SK-N-SH (cell line): Measurements from ENCODE around the gene SMOC1. TPM values are rescaled to one million over a fixed set of nuclear protein-coding genes. Genes with fewer than 3 reads are reported as not detected.

Source experiments
- CTCF ChIA-PET: fragments of 300-600, 350-600 bp; formaldehyde crosslinking; extraction: SDS; loops from one replicate; lab custom pipeline; 2021; lab: Yijun Ruan, JAX
- POLR2A ChIA-PET: fragments of 350-600 bp; sonication (Branson Sonifier 250); formaldehyde crosslinking; extraction: SDS; loops from one replicate; lab custom pipeline; 2020; ENCODE audit warnings: antibody characterized with exemption, inconsistent platforms; lab: Yijun Ruan, JAX
- DNase-seq: peaks from one replicate; pipeline ENCODE4 v3.0.0; 2012
- H2AFZ ChIP-seq: fragments of 200-600 bp; sonication (generic); 2 replicates; pipeline ENCODE4 v1.8.1; 2016; ENCODE audit warnings: antibody characterized with exemption, mild to moderate bottlenecking, low read depth
- H3F3A ChIP-seq: fragments of 200-600 bp; sonication (generic); replicated peaks from 2 replicates; pipeline ENCODE3; 2016; ENCODE audit warnings: antibody characterized with exemption, mild to moderate bottlenecking; ENCODE audit not compliant: insufficient read depth
- H3K27ac ChIP-seq, 2 experiments: fragments of 200-500 bp in 1 of 2; fragments of 200-600 bp in 1 of 2; sonication (Bioruptor generic) in 1 of 2; sonication (generic), shearing (Covaris generic) in 1 of 2; 2 replicates each; pipeline versions ENCODE4 v1.5.1 to v1.6.1; 2014 to 2016; ENCODE audit warnings: low read depth in 2 of 2, inconsistent platforms in 1 of 2, low read length in 1 of 2, mild to moderate bottlenecking in 1 of 2, mixed read lengths in 1 of 2
- H3K27me3 ChIP-seq: fragments of 200-600 bp; sonication (generic), shearing (Covaris generic); 2 replicates; pipeline ENCODE4 v1.6.1; 2016; ENCODE audit warnings: mixed run types; ENCODE audit not compliant: insufficient read depth
- H3K36me3 ChIP-seq, 2 experiments: fragments of 200-500 bp in 1 of 2; fragments of 200-600 bp in 1 of 2; sonication (Bioruptor generic) in 1 of 2; sonication (generic) in 1 of 2; replicated peaks in 1 of 2; 2 replicates each; pipeline versions ENCODE3 to v1.5.1; 2014 to 2016; ENCODE audit warnings: low read length in 1 of 2, mild to moderate bottlenecking in 1 of 2; ENCODE audit not compliant: insufficient read depth in 2 of 2, control insufficient read depth in 1 of 2
- H3K4me1 ChIP-seq, 2 experiments: fragments of 200-500 bp in 1 of 2; fragments of 200-600 bp in 1 of 2; sonication (Bioruptor generic) in 1 of 2; sonication (generic), shearing (Covaris generic) in 1 of 2; 2 replicates each; pipeline versions ENCODE4 v1.5.1 to v1.6.1; 2014 to 2016; ENCODE audit warnings: low read depth in 1 of 2, low read length in 1 of 2, mixed run types in 1 of 2; ENCODE audit not compliant: insufficient read depth in 2 of 2, control insufficient read depth in 1 of 2
- H3K4me2 ChIP-seq: fragments of 200-600 bp; sonication (generic), shearing (Covaris generic); 2 replicates; pipeline ENCODE4 v1.6.1; 2017; ENCODE audit warnings: mixed run types
- H3K4me3 ChIP-seq, 2 experiments: fragments of 200-500 bp in 1 of 2; fragments of 200-600 bp in 1 of 2; sonication (Bioruptor generic) in 1 of 2; sonication (generic), shearing (Covaris generic) in 1 of 2; 2 replicates each; pipeline versions ENCODE4 v1.5.1 to v1.8.1; 2014 to 2016; ENCODE audit warnings: low read depth in 2 of 2, inconsistent platforms in 1 of 2, low read length in 1 of 2, mild to moderate bottlenecking in 1 of 2, mixed read lengths in 1 of 2, moderate library complexity in 1 of 2
- H3K79me2 ChIP-seq: fragments of 200-600 bp; sonication (generic); 2 replicates; pipeline ENCODE4 v1.8.1; 2017; ENCODE audit warnings: mild to moderate bottlenecking; ENCODE audit not compliant: insufficient read depth
- H3K9ac ChIP-seq: fragments of 200-600 bp; sonication (generic); 2 replicates; pipeline ENCODE4 v1.6.1; 2017; ENCODE audit warnings: mixed run types
- H3K9me2 ChIP-seq: fragments of 200-600 bp; sonication (generic); 2 replicates; pipeline ENCODE4 v1.6.1; 2017; ENCODE audit warnings: mixed run types
- H3K9me3 ChIP-seq: fragments of 200-600 bp; sonication (generic); 2 replicates; pipeline ENCODE4 v1.6.1; 2017; ENCODE audit warnings: mixed run types, mild to moderate bottlenecking, moderate library complexity
- H4K20me1 ChIP-seq: fragments of 200-600 bp; sonication (generic); 2 replicates; pipeline ENCODE4 v1.6.1; 2017; ENCODE audit warnings: mild to moderate bottlenecking, mixed run types; ENCODE audit not compliant: insufficient read depth
- ELF1 ChIP-seq: IDR thresholded peaks from 2 replicates; pipeline ENCODE4 v1.4.0; 2012
- GABPA ChIP-seq: IDR thresholded peaks from 2 replicates; pipeline ENCODE4 v1.4.0; 2012; ENCODE audit warnings: low read depth, mild to moderate bottlenecking
- MEF2A ChIP-seq: IDR thresholded peaks from 2 replicates; pipeline ENCODE4 v1.4.0; 2012; ENCODE audit warnings: low read depth, borderline replicate concordance
- RFX5 ChIP-seq: IDR thresholded peaks from 2 replicates; pipeline ENCODE4 v1.6.1; 2012; ENCODE audit warnings: mild to moderate bottlenecking, improper control_type of control experiment, low read length
- SIN3A ChIP-seq: IDR thresholded peaks from 2 replicates; pipeline ENCODE4 v1.6.1; 2012; ENCODE audit warnings: low read depth, mild to moderate bottlenecking, low read length, moderate library complexity, borderline replicate concordance
- USF1 ChIP-seq: IDR thresholded peaks from 2 replicates; pipeline ENCODE4 v1.4.0; 2012; ENCODE audit warnings: low read depth, borderline replicate concordance
- WGBS: methylation state at CpG from one replicate; pipeline ENCODE4 v1.1.6; 2017; ENCODE audit warnings: low lambda C conversion rate; 5-methylcytosine and 5-hydroxymethylcytosine counted together
- polyA plus RNA-seq, 3 experiments: library from polyadenylated mRNA; depleted of rRNA; stranded (reverse); fragments of >200 nt; gene quantifications; 2 replicates each; pipeline ENCODE4 v1.2.3, GENCODE V29; 2012
- TF ChIP-seq, protein P1 (sequence below): IDR thresholded peaks from 2 replicates; pipeline ENCODE4 v1.4.0; 2012; ENCODE audit warnings: low read depth, borderline replicate concordance

SMOC1 gene
- polyA plus RNA-seq, 1 of the 3 experiments (the other 2 are of a cell fraction): not detected

- H3K9me2 ChIP-seq: no peaks in the 10 kb centered on the region
- TF ChIP-seq, protein P1, sequence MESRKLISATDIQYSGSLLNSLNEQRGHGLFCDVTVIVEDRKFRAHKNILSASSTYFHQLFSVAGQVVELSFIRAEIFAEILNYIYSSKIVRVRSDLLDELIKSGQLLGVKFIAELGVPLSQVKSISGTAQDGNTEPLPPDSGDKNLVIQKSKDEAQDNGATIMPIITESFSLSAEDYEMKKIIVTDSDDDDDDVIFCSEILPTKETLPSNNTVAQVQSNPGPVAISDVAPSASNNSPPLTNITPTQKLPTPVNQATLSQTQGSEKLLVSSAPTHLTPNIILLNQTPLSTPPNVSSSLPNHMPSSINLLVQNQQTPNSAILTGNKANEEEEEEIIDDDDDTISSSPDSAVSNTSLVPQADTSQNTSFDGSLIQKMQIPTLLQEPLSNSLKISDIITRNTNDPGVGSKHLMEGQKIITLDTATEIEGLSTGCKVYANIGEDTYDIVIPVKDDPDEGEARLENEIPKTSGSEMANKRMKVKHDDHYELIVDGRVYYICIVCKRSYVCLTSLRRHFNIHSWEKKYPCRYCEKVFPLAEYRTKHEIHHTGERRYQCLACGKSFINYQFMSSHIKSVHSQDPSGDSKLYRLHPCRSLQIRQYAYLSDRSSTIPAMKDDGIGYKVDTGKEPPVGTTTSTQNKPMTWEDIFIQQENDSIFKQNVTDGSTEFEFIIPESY: no peak
- TF ChIP-seq RFX5: no peak
- no peak for TF ChIP-seq SIN3A
- TF ChIP-seq MEF2A: no peak
- no peak for TF ChIP-seq ELF1
- no peak for TF ChIP-seq GABPA
- TF ChIP-seq, all 33 proteins: peak for 0
- 31% methylated on average over 5 of the region's 6 CpGs for WGBS
- Histone ChIP-seq H2AFZ (no peak overlapping the region), H3F3A (no peaks in the 10 kb centered on the region), H4K20me1 (no peaks in the 10 kb centered on the region), H3K4me1 (peaks cover 0 to 14% of the 10 kb centered on the region in 2 experiments; a peak in 1 of 4 replicates), H3K27me3 (no peaks in the 10 kb centered on the region), H3K4me3 (no peak overlapping the region), H3K9me3 (no peaks in the 10 kb centered on the region), H3K9ac (no peak overlapping the region), H3K4me2 (no peak overlapping the region), H3K27ac (no peak overlapping the region), H3K36me3 (no peaks in the 10 kb centered on the region), H3K79me2 (no peaks in the 10 kb centered on the region)
- CTCF ChIA-PET: interaction anchor here (1.2 to 4.3 kb wide), 4 partner anchors 19 to 424 kb away, joined by 3 to 18 read pairs (median 10); partner anchors contain the start of gene SMOC1
- POLR2A ChIA-PET: no interaction called here
- no peak for DNase-seq
Observed at GRCh38 chr14:70008284-70009262, 129.4 kb downstream of the SMOC1 start.

DNA sequence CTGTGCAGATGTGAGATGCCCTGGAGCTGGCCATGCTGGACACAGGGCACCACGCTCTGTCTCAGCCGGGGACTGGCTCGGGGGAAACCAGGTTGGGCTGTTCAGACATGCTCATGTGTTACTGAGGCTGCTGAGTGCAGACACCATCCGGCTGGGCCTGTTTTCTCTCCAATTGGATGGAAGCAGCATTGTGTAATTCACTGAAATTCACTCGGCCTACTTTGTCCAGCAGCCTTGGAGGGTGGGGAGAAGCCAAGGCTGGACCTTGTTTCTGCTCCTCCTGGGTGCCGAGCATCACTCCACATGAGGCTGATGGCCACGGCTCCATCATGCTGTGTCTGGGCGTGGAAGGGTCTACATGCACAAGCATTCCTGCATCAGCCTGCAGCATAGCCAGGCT is 130.7 kb downstream of the SMOC1 start:
- CTCF ChIA-PET: interaction anchor here (0.7 to 2.9 kb wide), 3 partner anchors 18 to 191 kb away, joined by 3 to 22 read pairs (median 3); no protein-coding TSS in a partner anchor
- peak; percentile 25 for DNase-seq
- no peak for TF ChIP-seq USF1
- TF ChIP-seq, all 33 proteins: peak for 0
- WGBS: 28% methylated on average over 5 of the region's 8 CpGs
- H3K9me3 ChIP-seq: no peaks in the 10 kb centered on the region
- no peak overlapping the region for H3K4me2 ChIP-seq
- no peaks in the 10 kb centered on the region for H3K36me3 ChIP-seq
- H2AFZ ChIP-seq: no peak overlapping the region
- H3K27me3 ChIP-seq: no peaks in the 10 kb centered on the region
- no peak overlapping the region for H3K4me3 ChIP-seq
- no peaks in the 10 kb centered on the region for H3F3A ChIP-seq
- POLR2A ChIA-PET: no interaction called here
- no peaks in the 10 kb centered on the region for H3K9me2 ChIP-seq
- H3K4me1 ChIP-seq: peaks cover 0 to 14% of the 10 kb centered on the region in 2 experiments; a peak in 1 of 4 replicates
- H3K79me2 ChIP-seq: no peaks in the 10 kb centered on the region
- no peak overlapping the region for H3K9ac ChIP-seq
- H3K27ac ChIP-seq: peak overlapping the region in 1 of 2 experiments; percentile 64; a peak in 1 of 4 replicates
- no peaks in the 10 kb centered on the region for H4K20me1 ChIP-seq
